Measurements from ENCODE around the gene PEMT. TPM values are rescaled to one million over a fixed set of nuclear protein-coding genes. Genes with fewer than 3 reads are reported as not detected.
A peak's percentile ranks its signal among the peaks of the same experiment; 100 is the strongest.

PEMT gene
- total RNA-seq, 1 experiment from 2014 or later: 53.5 TPM

GRCh38 chr17:17535957-17536356, 55.6 kb downstream of the PEMT start:
- no peaks in the 10 kb centered on the region for H3K27me3 ChIP-seq
- no peaks in the 10 kb centered on the region for H3K9me3 ChIP-seq
- no peaks in the 10 kb centered on the region for H3K36me3 ChIP-seq
- peak; percentile 95 for DNase-seq
- no peak overlapping the region for H3K4me3 ChIP-seq

GRCh38 chr17:17533901-17534441, 57.5 kb downstream of the PEMT start:
- Histone ChIP-seq H3K9me3 (no peaks in the 10 kb centered on the region), H3K36me3 (no peaks in the 10 kb centered on the region), H3K27me3 (no peaks in the 10 kb centered on the region), H3K4me3 (no peak overlapping the region)
- no peak for DNase-seq

- Histone ChIP-seq H3K36me3 (no peaks in the 10 kb centered on the region), H3K9me3 (no peaks in the 10 kb centered on the region), H3K27me3 (no peaks in the 10 kb centered on the region), H3K4me3 (no peak overlapping the region)
- DNase-seq: no peak
Observed at GRCh38 chr17:17532991-17533390, 58.5 kb downstream of the PEMT start.

- H3K9me3 ChIP-seq: no peaks in the 10 kb centered on the region
- H3K36me3 ChIP-seq: no peaks in the 10 kb centered on the region
- no peak overlapping the region for H3K4me3 ChIP-seq
- no peaks in the 10 kb centered on the region for H3K27me3 ChIP-seq
- no peak for DNase-seq
Observed at GRCh38 chr17:17531156-17531555, 60.4 kb downstream of the PEMT start.

GRCh38 chr17:17528696-17529652, 62.5 kb downstream of the PEMT start:
- Histone ChIP-seq H3K9me3 (no peaks in the 10 kb centered on the region), H3K36me3 (no peaks in the 10 kb centered on the region), H3K27me3 (no peaks in the 10 kb centered on the region), H3K4me3 (no peak overlapping the region)
- no peak for DNase-seq

DNA sequence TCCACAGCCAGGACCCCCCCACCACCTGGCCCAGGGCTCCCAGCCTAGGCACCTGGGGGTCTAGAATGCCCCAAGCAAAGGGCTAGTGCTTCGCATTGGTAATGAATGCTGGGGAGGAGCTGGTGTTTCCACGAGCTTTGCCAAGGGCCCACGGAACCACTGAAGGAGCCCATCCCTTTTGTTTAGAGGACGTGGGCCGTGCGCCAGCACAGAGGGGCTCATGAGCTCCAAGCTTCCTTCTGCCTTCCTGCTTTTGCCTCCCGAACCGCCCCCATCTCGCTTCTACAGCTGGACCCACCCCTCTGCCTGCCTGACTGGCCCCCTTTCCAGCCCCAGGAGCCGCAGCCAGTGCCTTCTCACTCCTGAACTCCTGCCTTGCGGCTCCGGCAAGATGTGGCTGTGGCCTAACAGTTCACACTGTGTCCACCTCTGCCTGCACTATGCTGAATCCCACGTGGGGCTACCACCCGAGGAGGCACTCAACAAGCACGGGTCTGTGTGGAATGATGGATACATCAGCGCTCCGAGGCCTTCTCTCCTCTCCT, 63.5 kb downstream of the PEMT start:
- Histone ChIP-seq H3K9me3 (no peaks in the 10 kb centered on the region), H3K4me3 (no peak overlapping the region), H3K36me3 (no peaks in the 10 kb centered on the region), H3K27me3 (no peaks in the 10 kb centered on the region)
- no peak for DNase-seq

DNA sequence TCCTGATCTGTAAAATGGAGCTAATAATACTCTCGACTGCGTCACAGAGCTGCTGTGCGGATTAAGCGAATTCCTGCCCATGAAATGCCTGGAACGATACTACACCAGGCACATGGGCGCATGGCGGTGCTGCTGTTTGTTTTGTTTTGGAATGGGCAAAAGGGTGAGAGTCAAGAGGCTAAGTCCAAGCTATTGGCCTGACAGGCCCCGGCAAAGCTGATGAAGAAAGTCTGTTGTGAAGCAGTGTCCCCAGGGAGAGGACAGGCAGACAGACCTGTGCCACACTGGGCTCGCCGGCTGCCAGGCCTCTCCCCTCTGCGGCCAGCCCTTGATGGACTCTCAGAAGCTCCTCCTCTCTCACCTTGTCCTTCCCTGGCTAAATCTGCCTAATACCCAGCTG, 64.0 kb downstream of the PEMT start:
- Histone ChIP-seq H3K36me3 (no peaks in the 10 kb centered on the region), H3K9me3 (no peaks in the 10 kb centered on the region), H3K4me3 (no peak overlapping the region), H3K27me3 (no peaks in the 10 kb centered on the region)
- DNase-seq: no peak

GRCh38 chr17:17526369-17526768, 65.1 kb downstream of the PEMT start:
- H3K27me3 ChIP-seq: no peaks in the 10 kb centered on the region
- no peaks in the 10 kb centered on the region for H3K36me3 ChIP-seq
- no peak overlapping the region for H3K4me3 ChIP-seq
- DNase-seq: no peak
- H3K9me3 ChIP-seq: no peaks in the 10 kb centered on the region

- Histone ChIP-seq H3K27me3 (no peaks in the 10 kb centered on the region), H3K9me3 (no peaks in the 10 kb centered on the region), H3K4me3 (no peak overlapping the region), H3K36me3 (no peaks in the 10 kb centered on the region)
- DNase-seq: no peak
Observed at GRCh38 chr17:17525956-17526355, 65.6 kb downstream of the PEMT start.

DNA sequence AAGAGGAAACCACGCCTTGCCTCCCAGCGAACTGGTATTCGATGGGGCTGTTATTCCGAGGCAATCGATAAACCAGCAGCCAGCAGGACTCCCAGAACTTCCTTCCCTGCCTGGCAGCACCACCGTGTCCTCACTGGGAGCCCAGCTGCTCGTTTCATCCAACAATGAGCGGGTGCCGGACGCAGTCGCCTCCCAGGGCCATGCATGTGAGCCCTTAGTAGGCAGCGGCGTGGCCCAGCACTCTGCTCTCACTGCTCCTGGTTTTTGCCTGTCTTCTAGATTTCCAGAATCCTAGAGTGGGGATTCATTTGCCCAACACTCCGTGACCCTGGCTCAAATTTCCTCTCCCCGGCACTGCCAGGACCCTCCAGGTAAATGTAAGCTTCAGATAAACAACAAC, 66.2 kb downstream of the PEMT start:
- DNase-seq: no peak
- Histone ChIP-seq H3K36me3 (no peaks in the 10 kb centered on the region), H3K9me3 (no peaks in the 10 kb centered on the region), H3K27me3 (no peaks in the 10 kb centered on the region), H3K4me3 (no peak overlapping the region)

DNA sequence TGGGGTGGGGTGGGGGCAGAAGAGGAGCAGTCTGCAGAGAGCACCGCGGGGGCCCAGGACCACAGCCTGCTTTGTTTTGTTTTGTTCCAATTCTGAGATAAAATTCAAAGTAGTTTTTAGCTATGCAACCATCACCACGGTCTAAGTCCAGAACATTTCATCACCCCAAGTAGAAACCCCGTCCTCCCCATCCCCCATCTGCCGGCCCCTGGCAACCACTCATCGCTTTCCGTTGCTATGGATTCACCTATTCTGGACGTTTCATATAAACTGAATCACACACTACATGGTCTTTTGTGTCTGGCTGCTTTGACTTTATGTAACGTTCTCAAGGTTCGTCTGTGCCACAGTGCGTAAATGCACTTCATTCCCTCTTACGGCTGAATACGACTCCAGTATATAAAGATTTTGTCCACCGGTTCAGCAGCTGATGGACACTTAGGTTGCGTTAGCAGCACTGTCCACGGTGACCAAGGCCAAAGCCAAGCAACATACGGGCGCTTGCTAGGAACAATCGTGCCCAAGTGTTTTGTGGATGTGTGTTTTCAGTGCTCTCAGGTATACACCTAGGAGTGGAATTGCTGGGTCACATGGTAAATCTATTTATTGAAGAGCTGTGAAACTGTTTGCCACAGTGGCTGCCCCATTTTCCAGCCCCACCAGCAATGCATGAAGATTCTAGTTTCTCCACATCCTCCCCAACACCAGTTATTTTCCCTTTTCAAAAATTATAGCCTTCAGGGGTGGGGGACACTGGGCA, 67.6 kb downstream of the PEMT start:
- DNase-seq: no peak
- Histone ChIP-seq H3K36me3 (no peaks in the 10 kb centered on the region), H3K27me3 (no peaks in the 10 kb centered on the region), H3K4me3 (no peak overlapping the region), H3K9me3 (no peaks in the 10 kb centered on the region)

- no peak for DNase-seq
- no peaks in the 10 kb centered on the region for H3K27me3 ChIP-seq
- H3K9me3 ChIP-seq: no peaks in the 10 kb centered on the region
- no peaks in the 10 kb centered on the region for H3K36me3 ChIP-seq
- H3K4me3 ChIP-seq: no peak overlapping the region
Observed at GRCh38 chr17:17523001-17523730, 68.3 kb downstream of the PEMT start.

DNA sequence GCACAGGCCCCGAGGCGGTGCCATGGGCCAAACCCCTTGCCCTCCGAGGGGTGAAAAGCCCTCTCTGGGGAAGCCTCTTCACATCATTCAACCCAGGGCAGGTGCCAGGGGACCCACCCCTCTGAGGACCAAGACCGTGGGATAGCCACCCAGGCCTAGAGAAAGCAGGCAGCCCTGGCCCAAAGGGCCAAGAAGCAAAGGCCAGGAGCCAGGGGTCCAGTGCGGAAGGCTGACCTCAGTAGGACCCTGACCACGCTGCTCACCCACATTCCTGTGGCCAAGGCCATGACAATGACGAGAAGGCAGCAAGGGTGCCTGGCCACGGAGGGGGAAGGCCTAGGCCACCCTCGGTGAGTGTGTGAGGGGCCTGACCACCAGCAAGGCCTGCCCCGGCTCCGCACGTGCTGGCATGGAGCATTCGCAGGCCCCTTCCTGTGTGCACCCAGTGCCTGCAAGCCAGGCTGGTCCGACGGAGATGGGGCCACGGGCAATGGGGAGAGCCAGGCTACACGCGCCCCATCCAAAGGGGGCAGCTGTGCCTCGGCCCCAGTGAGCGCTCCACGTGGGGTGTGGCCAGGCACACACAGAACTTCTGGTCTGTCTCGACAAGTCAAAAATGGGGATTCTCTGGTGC, 70.8 kb downstream of the PEMT start:
- no peaks in the 10 kb centered on the region for H3K36me3 ChIP-seq
- DNase-seq: no peak
- no peaks in the 10 kb centered on the region for H3K27me3 ChIP-seq
- no peak overlapping the region for H3K4me3 ChIP-seq
- H3K9me3 ChIP-seq: no peaks in the 10 kb centered on the region

- Histone ChIP-seq H3K36me3 (no peaks in the 10 kb centered on the region), H3K4me3 (no peak overlapping the region), H3K27me3 (no peaks in the 10 kb centered on the region), H3K9me3 (no peaks in the 10 kb centered on the region)
- DNase-seq: no peak
Observed at GRCh38 chr17:17519886-17520285, 71.6 kb downstream of the PEMT start.

DNA sequence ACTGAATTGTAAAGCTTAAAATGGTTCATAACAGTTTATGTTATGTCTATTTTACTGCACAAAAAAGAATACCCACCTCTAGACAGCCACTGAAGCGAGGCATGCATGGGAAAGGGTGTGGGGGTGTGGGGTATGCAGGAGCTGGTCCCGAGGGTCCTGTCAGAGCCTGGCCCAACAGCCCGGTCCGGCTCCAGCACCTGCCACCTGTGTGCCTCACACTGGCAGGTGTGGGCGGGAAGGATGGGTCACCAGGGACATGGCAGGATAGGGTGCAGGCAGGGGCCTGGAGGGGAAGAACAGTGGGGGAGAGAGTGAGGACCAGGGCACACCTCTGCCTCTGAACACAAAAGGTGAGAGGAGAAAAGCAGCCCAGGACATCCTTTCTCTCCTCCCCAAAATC, 72.6 kb downstream of the PEMT start:
- Histone ChIP-seq H3K36me3 (no peaks in the 10 kb centered on the region), H3K4me3 (no peak overlapping the region), H3K27me3 (no peaks in the 10 kb centered on the region), H3K9me3 (no peaks in the 10 kb centered on the region)
- no peak for DNase-seq

DNA sequence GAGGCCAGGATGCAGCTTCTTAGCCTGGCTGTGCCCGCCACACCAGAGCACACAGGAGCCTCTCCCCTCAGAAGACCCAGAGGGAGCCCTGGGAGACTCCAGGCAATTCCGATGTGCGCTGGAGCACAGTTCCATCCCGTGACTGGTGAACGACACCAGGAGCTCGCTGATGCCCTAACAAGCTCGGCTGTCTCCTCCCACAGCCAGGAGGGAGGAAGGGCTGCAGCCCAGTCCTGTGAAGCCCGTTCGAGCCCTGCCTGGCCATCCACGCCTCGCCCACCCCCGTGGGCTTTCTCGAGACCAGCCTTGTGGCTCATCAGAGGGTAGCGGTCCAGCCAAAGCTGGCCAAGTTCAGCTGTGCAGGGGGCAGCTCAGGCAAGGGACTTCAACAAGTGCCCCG, 73.5 kb downstream of the PEMT start:
- H3K36me3 ChIP-seq: no peaks in the 10 kb centered on the region
- DNase-seq: no peak
- no peaks in the 10 kb centered on the region for H3K9me3 ChIP-seq
- H3K4me3 ChIP-seq: no peak overlapping the region
- H3K27me3 ChIP-seq: no peaks in the 10 kb centered on the region
